HG03039 (cell line): ENCODE measurements around the gene LILRA2.
"Not testable (repeated sequence)": the region's sequence is repeated elsewhere in the genome, so short reads cannot be mapped to it uniquely, and the experiment has no call there.

Experiments used
- ATAC-seq: cut with Tn5 transposase; IDR thresholded peaks from one replicate; pipeline ENCODE4 v1.9.1; 2021; ENCODE audit warnings: mild to moderate bottlenecking, moderate library complexity; ENCODE audit not compliant: unreplicated experiment

Gene LILRA2

DNA sequence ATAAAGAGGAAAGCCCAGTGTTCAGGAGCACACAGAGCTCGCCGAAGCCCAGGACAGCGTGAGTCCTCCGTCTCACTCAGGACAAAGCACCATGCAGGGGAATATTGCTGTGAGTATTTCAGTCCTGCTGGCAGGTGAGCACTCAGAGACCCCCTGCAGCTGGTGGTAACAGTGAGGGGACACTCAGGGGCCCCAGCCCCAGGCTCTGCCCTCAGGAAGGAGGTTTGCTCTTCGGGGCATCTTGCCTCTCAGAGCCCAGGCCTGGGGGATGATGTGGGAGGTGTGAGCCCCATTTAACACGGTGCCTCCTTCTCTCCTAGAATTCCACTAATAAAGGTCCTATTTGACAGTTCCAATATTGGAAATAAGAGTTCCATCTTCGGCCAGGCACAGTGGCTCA lies 34.6 kb downstream of the LILRA2 start:
- ATAC-seq = no peak

- ATAC-seq = no peak
These were observed 35.2 kb downstream of the LILRA2 start for GRCh38 chr19:54608792-54609191.

GRCh38 chr19:54609356-54609791 lies 35.8 kb downstream of the LILRA2 start:
- ATAC-seq = no peak

GRCh38 chr19:54612428-54612827 lies 38.8 kb downstream of the LILRA2 start:
- no peak for ATAC-seq

GRCh38 chr19:54614726-54615125 lies 41.1 kb downstream of the LILRA2 start:
- ATAC-seq = no peak

- peak; percentile 21 for ATAC-seq
These were observed 42.5 kb downstream of the LILRA2 start for GRCh38 chr19:54616057-54616456.

GRCh38 chr19:54616821-54617560 lies 43.4 kb downstream of the LILRA2 start:
- ATAC-seq = peak; percentile 64

GRCh38 chr19:54620464-54620863 lies 46.9 kb downstream of the LILRA2 start:
- ATAC-seq = no peak

GRCh38 chr19:54622431-54622830 lies 48.8 kb downstream of the LILRA2 start:
- no peak for ATAC-seq

DNA sequence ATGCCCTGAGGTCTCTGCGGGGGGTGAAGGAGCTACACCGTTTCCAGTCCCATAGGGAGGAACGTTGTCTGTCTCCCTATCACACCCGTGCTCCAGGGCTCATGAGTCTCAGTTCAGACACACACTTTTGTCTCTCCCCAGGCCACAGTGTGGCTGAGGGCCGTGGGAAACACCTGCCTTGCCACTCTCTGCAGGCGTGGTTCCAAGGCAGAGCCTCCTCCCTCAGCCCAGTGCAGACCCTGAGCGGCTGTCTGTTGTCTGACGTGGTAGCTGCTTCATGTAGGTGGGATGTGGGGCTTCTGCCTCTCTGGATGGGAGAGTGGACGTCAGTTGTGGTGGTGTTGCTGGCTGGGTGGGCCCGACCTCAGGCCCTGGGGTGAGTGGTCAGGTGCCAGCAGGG lies 50.6 kb downstream of the LILRA2 start:
- not testable (repeated sequence) for ATAC-seq

DNA sequence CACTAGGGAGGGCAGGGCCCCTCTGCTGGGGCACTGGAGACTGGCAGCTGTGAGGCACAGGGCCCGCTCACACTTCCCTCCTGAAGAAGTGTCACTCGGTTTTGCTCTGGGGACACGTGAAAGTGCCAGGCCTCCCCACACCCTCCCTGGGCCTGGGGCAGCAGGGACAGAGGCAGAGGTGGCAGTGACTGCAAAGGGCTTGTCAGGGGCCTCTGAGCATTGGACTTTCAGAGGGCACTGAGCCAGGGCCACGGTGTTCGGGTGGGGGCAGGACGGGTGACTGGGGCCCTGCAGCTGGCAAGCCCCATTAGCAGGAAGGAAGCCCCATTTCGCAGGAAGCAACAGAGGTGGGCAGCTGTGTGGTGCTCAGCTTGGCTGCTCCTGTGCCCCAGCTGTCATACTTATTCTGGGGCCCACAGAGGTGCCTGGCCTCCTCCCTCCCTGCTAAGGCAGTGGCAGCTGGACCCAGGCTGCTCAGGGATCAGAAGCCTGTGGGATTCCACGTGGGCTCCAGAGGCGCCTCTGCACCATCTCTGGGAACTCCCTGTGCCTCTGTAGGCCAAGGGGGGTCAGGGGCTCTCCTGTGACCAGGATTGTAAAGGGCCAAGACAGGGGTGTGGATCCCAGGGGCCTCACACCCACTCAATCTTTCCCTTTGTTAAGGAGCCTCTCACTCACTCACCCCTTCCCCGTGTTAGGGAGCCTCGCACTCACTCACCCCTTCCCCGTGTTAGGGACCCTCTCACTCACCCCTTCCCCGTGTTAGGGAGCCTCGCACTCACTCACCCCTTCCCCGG lies 51.5 kb downstream of the LILRA2 start:
- ATAC-seq = not testable (repeated sequence)

DNA sequence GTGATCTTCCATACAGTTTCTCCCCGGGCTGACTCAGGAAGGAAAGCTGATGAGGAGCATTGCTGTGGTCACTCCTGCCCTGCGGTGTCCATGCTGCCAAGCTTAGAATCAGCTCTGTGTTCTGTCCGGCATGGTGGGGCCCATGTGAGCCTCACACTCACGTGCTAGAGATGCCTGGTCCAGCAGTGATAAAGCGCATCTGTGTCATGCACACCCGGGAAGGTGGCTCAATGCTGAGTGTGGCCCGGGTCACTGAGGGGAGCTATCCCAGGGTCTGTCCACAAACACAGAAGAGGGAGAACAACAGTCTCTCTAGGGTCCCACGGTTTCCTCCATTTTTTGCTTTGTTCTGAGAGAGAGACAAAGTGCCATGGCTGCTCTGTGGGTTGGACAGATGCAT lies 53.2 kb downstream of the LILRA2 start:
- no peak for ATAC-seq

GRCh38 chr19:54627912-54628311 lies 54.3 kb downstream of the LILRA2 start:
- not testable (repeated sequence) for ATAC-seq

GRCh38 chr19:54630262-54630661 lies 56.7 kb downstream of the LILRA2 start, which contains the start of gene LILRB1:
Gene LILRB1 (plus strand): TSS chr19:54630484. CDS start chr19:54631074, 590 bp downstream.
- not testable (repeated sequence) for ATAC-seq

GRCh38 chr19:54630782-54631181 lies 57.2 kb downstream of the LILRA2 start:
- no peak for ATAC-seq

GRCh38 chr19:54631489-54632337 lies 58.1 kb downstream of the LILRA2 start:
- ATAC-seq = not testable (repeated sequence)

- not testable (repeated sequence) for ATAC-seq
These were observed 58.9 kb downstream of the LILRA2 start for GRCh38 chr19:54632517-54632916.

GRCh38 chr19:54633401-54633800 lies 59.8 kb downstream of the LILRA2 start:
- ATAC-seq = no peak

GRCh38 chr19:54636081-54636480 lies 62.5 kb downstream of the LILRA2 start:
- not testable (repeated sequence) for ATAC-seq

DNA sequence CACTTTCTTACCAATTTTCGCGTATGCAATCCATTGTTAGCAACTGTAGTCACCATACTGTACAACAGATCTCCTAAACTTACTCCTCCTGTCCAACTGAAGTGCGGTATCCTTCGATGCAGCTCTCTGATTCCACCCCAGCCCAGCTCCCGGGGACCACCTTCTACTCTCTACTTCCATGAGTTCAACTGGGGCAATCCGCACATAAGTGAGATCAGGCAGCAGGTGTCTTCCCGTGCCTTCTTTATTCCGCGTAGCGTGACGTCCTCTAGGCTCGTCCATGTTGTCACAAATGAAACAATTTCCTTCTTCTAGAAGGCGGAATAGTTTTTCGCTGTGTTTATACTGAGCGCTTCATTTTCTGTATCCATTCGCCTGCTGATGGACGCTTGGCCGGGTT lies 65.1 kb downstream of the LILRA2 start:
- ATAC-seq = no peak
